Daoy (cell line): Measurements from ENCODE around the gene BRIP1. TPM values are rescaled to one million over a fixed set of nuclear protein-coding genes. Genes with fewer than 3 reads are reported as not detected.
A peak's percentile ranks its signal among the peaks of the same experiment; 100 is the strongest.
"Not testable (repeated sequence)": the region's sequence is repeated elsewhere in the genome, so short reads cannot be mapped to it uniquely, and the experiment has no call there.

Source experiments
- DNase-seq: peaks from one replicate; pipeline ENCODE4 v3.0.0-alpha.2; 2015; ENCODE audit warnings: low read depth
- total RNA-seq: library from RNA; depleted of rRNA; stranded (reverse); fragments of >200 nt; shearing (Covaris generic); gene quantifications from 2 replicates; pipeline ENCODE4 v1.2.3, GENCODE V29; 2014; rRNA removed

BRIP1 gene
- 28.5 and 33.3 TPM in 2 replicates for total RNA-seq

DNA sequence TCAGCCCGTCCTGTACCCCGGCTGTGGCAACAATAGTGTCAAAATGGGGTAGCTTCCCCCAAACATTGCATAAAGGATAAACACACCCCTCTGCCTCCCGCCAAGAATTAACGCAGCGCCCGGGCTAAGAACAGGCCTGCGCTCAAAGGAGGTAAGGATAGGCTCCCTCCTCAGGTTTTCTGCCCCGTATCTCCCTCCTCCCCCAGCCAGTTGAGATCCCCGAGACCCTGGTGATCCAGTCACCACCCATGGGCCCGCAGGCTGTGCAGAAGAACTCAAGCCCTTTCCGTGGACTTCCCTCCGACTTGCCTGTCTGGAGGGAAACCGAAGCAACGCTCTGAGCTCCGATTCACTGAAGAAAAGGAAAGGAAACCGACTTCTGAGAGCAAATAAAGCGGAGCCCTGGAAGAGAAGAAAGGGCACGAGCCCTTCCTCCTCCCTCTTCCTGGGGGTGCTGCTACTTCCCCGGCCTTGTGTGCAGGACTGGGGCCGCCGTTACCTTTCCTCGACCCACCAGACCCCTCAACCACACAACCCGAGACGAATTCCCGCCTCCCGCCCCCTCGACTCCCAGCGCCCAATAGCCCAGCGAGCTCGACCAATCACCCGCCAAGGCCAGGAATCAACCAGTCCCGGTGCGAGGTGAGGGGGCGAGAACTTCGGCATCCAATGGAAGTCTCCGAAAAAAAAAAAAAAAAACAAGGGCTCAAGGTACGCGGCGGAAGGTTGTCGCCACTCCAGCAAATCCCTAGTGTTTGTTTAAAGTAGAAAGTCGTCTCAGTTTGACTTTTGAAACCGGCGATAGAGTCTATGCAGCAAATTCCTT, at the start of gene BRIP1:
TSS of gene BRIP1 (minus strand) at position 554 of the 826 bp plus-strand sequence. CDS start 1,989 bp downstream, outside the sequence.
- peak; percentile 98 for DNase-seq

DNA sequence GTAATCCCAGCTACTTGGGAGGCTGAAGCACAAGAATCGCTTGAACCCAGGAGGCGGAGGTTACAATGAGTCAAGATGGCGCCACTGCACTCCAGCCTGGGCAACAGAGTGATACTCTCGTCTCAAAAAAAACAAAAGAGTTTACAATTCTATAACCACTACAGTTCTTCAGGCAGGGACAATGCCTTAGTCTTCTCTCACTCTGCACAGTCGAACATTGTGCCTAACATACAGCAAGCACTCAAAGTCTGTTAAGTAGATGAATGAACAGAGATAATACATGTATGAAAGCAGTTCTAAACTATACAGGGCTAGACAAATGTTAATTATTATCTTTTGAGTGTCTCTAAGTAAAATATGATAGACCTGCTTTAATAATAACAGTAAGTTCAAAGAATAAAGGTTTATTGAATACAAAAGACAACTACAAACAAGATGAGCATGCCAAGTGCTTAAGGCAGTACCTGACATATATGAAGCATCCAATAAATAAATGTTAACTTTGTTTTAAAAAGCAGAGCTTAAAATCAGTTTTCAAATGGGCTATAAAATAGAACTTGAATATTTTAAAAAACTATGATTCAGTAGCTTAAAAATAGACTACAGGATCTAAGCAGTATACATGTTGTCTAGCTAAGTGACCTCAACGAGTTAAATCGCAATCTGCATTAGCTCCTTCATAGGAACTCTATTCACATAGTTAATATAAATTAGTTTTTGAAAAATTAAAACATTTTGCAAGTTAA, 45.1 kb upstream of the BRIP1 start:
- DNase-seq = no peak

DNA sequence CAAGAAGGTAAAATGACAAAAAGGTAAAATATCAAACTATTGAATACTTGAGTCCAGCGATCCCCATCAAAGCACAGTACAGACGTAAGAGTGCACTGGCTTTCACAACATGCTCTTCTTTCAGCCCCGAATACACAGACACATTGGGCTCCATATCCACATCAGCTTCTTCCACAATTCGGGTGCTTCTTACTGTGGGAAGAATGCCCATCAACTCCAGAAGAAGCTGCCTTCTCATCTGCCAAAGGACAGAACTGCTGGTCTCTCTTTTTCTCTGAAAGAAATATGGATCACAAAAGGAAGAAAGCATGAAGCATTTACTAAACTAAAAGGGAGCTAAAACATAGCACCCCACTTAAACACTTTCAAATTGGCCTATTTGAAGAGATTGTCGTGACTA, 44.0 kb upstream of the BRIP1 start:
- no peak for DNase-seq

DNA sequence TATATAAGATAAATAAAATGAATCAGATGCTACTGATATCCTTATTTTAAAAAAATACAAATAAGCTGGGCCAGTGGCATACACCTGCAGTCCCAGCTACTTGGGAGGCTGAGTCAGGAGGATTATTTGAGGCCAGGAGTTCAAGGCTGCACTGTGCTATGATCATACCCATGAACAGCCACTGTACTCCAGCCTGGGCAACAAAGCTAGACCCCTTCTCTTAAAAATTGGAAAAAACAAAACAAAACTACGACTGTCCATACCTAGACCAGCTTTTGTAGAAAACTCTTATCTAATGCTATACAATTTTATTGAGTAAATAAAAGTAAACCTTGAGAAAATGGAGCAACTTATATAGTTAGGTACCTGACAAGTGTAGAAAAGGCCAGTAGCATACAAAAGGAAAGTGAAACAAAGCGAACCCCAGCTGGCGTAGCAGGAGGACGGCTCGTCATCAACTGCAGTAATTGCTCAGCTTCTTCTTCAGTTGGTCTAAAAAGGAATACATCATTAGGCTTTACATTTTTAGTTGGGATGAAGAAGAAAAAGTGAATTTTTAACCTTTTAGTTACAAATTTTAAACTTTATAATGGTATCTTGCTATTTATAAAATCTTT, 40.9 kb upstream of the BRIP1 start:
- DNase-seq = no peak

DNA sequence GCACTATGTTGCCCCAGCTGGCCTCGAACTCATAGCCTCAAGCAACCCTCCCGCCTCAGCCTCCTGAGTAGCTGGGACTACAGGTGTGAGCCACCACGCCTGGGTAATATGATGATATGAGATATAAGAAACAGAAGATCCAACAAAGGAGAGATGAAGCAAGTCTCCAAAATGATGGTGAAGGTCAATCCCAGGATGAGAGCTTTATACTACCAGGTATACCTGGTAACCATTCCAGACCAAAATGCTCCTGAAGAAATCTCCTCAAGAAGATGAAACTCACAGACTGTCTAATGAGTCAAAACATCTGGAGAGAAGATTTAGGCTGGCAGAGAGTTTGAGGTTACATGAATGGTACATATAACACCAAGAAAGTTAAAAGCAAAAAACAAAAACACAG, 39.9 kb upstream of the BRIP1 start:
- DNase-seq = no peak

DNA sequence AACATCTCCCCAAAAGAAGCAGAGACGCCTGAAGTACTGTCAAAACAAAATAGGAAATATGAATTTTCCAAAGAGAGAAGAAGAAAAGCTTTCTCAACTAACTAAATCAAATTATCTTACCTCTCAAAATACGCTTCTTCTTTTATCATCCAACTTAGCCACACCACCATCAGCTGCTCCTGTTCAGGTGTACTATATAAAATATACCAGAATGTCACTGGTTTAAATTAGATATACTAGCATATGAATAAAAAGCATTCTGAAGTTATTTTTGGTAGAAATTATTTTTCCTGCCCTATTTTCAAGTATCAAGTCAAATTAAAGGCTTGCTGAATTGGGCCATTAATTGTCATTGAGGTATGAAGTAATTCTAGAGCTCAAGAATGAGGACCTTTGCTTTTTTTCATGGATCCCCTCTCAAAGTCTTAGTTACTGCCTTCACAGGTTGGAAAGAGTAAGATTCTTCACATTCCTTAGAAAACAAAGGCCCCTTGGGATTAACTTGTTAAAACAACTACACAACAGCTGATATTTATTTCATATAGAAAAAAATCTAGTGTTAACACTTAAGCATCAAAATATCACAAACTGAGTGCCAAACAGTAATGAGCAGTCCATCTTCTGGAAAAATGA, 34.3 kb upstream of the BRIP1 start:
- no peak for DNase-seq

DNA sequence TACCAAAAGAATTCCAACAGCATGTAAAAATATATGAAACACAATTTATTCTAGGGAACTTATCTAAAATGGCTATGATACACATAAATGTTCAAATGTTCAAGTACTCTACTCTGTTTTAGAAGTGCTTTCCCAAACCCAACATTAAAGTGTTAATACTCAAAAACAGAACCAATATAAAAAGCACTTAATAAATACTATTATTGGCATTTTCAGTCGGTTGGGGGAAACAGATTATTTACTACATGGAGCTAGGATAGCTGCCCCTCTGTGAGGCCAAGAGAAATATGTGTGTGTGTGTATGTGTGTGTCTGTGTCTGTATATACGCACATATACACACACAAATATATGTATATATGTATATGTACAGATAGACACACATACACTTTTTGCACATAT, 32.1 kb upstream of the BRIP1 start:
- DNase-seq = no peak

DNA sequence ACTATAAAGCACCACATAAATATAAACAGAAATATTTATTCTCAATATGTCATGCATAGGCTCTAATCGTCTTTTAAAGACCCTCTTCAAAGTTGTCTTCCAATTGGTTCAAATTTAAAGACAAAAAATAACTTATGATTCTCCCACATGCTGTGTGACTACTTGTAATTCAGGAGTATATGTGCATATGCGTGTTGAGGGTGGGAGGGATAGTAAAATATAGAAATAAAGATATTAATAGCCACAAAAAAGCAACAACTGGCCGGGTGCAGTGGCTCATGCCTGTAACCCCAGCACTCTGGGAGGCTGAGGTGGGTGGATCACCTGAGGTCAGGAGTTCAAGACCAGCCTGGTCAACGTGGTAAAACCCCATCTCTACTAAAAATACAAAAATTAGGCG, 31.0 kb upstream of the BRIP1 start:
- DNase-seq = not testable (repeated sequence)

DNA sequence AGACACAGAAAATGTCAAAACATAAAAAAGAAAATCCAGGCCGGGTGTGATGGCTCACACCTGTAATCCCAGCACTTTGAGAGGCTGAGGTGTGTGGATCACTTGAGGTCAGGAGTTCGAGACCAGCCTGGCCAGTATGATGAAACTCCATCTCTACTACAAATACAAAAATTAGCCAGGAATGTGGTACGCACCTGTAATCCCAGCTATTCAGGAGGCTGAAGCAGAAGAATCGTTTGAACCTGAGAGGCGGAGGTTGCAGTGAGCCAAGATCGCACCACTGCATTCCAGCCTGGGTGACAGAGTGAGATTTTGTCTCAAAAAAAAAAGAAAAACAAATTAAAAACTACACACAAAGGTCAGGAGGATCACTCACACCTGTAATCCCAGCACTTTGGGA, 24.4 kb upstream of the BRIP1 start:
- DNase-seq = not testable (repeated sequence)

DNA sequence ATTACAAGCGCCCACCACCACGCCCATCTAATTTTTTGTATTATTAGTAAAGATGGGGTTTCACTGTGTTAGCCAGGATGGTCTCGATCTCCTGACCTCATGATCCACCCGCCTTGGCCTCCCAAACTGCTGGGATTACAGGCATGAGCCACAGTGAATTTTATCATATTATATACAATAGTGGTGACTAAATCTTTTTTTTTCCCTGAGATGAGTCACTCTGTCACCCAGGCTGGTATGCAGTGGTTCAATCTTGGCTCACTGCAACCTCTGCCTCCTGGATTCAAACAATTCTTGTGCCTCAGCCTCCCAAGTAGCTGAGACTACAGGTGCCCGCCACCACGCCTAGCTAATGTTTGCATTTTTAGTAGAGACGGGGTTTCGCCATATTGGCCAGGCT, 22.5 kb upstream of the BRIP1 start:
- peak; percentile 25 for DNase-seq

DNA sequence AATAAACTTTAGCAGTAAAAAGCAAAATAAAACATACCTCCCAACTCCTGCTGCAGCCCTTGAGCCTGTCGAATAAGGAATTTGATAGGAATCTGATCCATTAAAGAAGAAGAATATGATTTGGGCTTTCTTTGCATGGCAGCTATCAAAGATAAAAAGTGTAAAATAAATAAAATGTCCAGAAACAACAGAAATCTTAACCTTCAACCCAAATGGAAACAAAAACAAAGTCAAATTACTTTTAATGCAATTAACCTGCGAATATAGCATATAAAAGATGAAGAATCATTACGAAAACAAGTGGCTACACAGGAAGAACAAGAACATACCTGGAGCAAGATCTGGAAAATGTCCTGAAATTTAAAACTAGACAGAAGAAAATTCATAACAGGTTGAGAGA, 21.5 kb upstream of the BRIP1 start:
- no peak for DNase-seq

DNA sequence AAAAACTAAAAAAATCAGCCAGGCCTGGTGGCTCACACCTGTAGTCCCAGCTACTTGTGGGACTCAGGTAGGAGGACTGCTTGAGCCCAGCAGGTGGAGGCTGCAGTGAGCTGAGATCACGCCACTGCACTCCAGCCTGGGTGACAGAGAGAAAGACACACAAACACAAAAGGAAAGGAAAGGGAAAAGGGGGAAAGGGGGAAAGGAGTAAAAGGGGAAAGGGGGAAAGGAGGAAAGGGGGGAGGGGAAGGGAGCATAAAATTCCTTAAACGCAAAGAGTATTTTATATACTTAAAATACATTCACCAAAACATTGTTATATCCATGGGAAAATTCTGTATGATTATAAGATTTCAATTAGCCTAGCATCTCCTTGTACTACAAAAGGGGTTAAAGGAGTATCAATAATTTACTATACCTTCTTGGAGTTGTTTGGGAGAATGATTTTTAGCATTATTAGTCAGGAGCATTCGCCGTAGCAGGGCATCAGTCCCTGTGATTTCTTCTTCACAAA, 17.3 kb upstream of the BRIP1 start:
- DNase-seq = no peak

DNA sequence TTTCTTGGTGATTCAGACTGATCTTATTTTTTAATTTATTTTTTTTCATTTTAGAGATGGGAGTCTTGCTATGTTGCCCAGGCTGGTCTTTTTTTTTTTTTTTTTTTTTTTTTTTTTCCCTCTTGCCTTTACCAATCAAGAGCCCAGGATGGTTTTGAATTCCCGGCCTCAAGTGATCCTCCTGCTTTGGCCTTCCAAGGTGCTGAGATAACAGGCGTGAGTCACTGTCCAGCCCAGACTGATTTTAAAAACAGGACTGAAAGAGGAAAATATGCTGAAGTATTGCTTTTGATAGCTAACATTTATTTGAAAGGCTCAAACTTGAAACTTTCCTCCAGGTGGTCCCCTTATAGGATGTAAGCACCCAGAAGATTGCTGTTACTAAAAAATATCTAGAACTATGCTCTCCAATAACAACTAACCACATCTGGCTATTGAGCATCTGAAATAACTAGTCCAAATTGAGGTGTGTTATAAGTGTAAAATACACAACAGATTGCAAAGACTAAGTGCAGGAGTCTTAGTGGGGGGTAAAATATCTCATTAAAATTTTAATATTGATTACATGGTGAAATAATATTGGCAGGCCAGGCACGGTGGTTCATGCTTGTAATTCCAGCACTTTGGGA, 15.8 kb upstream of the BRIP1 start:
- DNase-seq = peak; percentile 5

DNA sequence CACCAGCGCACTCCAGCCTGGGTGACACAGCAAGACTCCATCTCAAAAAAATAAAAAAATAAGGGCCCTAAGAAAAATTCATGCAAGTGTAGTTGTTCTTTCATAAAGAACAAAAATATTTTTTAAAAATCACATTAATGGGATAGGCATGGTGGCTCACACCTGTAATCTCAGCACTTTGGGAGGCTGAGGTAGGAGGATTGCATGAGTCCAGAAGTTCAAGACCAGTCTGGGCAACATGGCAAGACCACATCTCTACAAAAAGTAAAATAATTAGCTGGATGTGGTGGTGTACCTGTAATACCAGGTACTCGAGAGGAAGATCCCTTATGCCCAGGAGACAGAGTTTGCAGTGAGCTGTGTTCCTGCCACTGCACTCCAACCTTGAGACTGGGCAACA, 15.2 kb upstream of the BRIP1 start:
- no peak for DNase-seq

DNA sequence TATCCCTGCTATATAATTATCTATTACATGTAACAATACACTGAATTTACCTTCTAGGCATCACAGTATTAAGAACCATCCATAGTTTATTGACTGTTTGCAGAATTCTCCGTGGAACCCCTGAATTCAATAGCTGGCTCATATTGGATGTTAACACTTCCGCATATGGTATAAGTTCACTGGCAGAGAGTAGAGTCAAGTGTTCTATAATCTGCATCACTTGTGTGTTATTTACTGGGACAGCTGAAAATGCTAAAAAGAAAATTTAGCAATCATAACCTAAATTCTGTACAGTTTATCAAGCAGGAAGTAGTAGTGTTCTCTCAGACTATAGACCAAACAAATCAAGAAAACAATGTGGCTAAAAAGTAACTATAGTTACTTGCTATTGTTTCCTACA, 14.5 kb upstream of the BRIP1 start:
- DNase-seq = no peak

DNA sequence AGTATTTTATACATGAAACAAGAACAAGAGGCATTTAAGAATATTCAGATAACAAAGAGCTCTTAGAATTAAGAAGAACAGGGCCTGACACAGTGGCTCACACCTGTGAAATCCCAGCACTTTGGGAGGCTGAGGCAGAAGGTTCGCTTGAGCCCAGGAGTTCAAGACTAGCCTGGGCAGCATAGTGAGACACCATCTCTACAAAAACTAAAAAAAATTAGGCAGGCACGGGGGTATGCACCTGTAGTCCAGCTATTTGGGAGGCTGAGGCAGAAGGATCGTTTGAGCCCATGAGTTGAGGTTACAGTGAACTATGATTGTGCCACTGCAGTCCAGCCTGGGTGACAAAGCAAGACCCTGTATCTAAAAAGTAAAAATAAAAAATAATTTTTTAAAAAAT, 12.5 kb upstream of the BRIP1 start:
- no peak for DNase-seq

DNA sequence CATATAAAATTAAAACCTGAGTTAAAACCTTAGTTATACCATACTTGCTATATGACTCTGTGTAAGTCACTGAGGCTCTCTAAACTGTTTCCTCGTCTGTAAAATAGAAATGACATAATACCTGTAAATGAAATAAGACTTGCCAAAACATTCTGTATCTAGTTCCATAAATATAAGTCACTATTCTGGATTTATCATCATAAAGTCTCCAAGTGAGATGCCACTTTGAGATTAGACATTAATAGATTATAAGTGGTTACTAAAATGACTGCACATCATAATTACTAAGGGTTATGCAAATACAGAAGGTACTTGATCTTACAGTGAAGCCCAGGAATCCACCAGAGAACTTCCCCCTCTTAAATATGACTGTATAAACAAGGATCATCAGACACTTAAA, 12.0 kb upstream of the BRIP1 start:
- no peak for DNase-seq

DNA sequence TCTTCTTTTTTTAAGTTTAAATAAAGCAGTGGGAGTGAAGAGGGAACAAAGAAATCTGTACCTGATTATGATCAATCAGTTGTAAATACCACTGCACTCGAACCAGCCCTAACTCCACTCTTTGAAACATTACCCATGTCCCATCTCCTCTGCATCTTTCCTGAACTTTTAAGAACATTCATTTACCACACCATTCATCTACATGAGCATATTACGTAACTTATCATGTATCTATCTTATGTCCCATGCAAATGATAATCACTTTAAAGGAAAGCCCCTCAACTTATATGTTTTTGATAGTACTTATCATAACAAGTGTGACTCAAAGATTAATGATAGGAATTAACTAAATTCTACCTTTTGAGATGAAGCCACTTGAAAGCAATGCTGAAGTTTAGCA, 10.7 kb upstream of the BRIP1 start:
- no peak for DNase-seq

DNA sequence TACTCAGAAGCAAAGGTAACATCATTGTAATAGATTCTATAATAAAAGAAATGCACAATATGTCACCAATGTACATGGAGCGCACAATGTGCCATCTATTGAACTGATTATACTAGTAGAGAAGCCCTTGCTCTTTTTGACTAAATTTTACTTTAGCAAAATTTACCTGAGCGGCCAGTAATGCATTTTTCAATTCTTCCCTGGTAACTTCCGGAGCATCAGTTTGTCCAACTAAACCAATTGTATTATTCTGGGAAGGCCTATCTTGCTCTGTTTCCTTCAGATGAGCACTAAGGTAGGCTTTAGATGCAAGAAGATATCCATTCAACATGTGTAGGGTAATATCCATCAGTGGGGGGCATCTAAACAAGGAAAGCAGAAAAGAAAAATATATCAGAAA, 8.8 kb upstream of the BRIP1 start:
- no peak for DNase-seq

DNA sequence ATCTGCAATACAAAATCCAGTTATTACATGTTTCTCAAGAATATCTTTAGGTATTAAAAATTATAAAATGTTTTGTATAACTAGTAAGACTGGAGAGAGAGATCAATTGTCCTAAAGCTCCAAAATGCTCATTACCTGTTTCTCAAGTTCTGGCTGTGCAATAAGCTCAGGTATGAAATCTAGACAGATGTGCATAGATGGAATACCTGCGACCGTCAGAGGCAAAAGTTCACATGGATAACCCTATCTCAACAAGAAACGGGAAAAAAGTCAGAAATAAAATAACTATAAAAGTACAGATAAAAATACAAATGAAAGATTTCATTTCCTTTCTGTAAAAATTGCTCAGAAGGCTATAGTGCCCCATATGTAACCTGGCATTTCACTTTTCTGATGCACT, 5.8 kb upstream of the BRIP1 start:
- no peak for DNase-seq

DNA sequence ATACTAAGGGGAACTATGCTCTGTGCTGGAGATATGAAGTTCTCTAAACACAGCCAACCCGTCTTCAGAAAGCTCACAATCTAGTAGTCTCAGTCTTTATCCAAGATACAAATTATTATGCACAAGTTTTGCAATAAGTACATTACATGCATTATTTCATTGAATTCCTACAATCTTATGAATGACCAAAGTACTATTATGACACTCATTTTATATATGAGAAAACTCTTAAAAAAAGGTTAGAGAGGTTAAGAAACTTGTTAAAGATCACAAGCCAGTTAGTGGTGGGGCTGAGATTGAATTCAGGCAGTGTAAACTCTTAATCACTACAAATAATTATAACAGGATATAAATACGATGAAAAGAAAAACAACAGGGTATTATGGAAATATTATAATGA, 4.7 kb upstream of the BRIP1 start:
- DNase-seq = no peak

DNA sequence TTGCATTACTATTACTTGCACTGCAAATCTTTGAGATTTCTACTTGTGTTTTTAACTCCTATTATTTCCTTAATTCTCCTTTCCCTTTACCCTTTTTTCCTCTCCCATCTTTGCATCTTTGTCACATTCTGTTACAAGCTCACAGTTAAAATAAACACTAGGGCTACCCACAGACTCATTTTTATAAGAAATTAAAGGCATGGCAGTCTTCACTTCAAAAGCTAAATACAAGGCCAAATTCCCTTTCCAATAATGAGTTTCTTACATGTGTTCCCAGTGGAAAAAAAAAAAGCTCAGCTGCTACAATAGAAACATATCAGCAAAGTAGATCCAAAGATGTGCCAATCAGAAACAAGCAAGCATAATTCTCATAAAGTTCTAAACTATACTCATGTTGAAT, 3.7 kb upstream of the BRIP1 start:
- DNase-seq = no peak
